ENCODE measurements around the gene ANXA6.

ANXA6 gene

GRCh38 chr5:151060742-151061141, 96.8 kb downstream of the ANXA6 start:
- DNase-seq, result no peak

- DNase-seq, result no peak
Measured at GRCh38 chr5:151058891-151059489, 98.6 kb downstream of the ANXA6 start.

DNA sequence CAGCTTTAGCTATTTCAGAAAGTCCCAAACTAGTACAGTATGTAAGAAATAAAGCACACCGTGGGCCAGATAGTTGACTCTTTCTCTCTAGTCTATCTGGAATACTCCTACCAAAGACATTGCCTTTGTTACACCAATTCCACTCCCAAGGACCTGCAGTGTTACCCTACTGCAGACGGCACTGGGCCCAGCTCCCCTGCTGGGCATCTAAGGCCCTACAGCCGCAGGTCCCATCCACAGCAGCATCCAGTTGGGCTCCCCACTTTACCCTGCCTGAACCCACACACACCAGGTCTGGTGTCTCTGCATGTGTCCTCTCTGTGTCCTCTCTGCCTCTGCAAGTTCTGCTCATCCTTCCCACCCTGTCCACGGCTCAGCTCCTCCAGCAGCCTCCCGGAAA, 99.3 kb downstream of the ANXA6 start:
- DNase-seq, result no peak

- no peak for DNase-seq
Measured at GRCh38 chr5:151056379-151057325, 100.9 kb downstream of the ANXA6 start.

DNA sequence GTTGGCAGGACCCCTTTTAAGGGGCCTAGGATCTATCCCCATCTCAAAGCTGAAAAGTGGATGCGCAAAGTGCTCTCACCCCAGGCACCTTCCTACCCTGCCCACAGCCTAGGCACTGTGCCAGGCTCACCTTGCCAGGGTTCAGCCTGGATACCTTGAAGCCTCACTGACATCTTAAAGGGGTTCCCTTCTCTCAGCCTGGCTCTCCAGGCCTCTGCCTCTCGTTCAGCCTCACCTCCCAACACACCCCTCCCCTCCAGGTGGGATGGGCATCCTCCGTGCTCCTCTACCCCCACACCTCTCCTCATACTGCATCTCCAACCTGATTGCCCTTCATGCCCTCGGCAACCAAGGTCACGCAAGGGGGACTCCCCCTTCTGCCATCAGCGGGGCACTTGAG, 102.2 kb downstream of the ANXA6 start:
- no peak for DNase-seq

- DNase-seq, result no peak
Measured at GRCh38 chr5:151054709-151055108, 102.9 kb downstream of the ANXA6 start.

GRCh38 chr5:151053796-151054462, 103.7 kb downstream of the ANXA6 start:
- DNase-seq, result no peak

GRCh38 chr5:151052836-151053235, 104.7 kb downstream of the ANXA6 start:
- DNase-seq, result no peak

- DNase-seq, result no peak
Measured at GRCh38 chr5:151051931-151052608, 105.5 kb downstream of the ANXA6 start.

- DNase-seq, result peak; percentile 72
Measured at GRCh38 chr5:151051066-151051930, 106.3 kb downstream of the ANXA6 start.
